ENCODE data around the gene CDH10. TPM values are rescaled to one million over a fixed set of nuclear protein-coding genes. Genes with fewer than 3 reads are reported as not detected.

Gene CDH10
- polyA plus RNA-seq, 1 donor from 2014 or later = 5.3 TPM

DNA sequence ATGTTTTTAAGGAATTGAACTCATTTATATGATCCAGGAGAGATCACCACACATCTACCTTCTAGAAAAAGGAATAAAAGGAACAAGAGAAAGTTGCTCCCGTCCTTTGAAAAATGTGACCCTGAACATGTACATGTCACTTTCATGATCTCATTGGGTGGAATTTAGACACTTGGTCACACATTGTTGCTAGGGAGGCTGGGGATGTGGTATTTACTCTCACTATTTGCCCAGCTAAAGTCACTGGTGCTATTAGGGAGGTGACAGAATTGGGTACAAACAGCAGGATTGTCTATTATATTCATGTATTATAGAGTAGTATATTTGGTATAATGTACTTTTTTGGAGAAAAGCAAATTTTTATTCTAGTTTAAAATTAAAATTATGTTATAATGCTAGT lies 2.1 kb upstream of the CDH10 start:
- Histone ChIP-seq H3K4me2 (ENCODE audit: low read length) (no peak overlapping the region), H3K79me2 (replicated peaks; ENCODE audit: insufficient read depth, low read length) (peaks cover 26% of the 10 kb centered on the region), H3K4me3 (ENCODE audit: low read length) (no peak overlapping the region), H3F3A (ENCODE audit: insufficient read depth, low read length, poor library complexity, severe bottlenecking) (no peaks in the 10 kb centered on the region), H2AFZ (ENCODE audit: low read depth, low read length) (no peak overlapping the region), H3K9ac (ENCODE audit: low read length) (no peak overlapping the region), H3K9me3 (ENCODE audit: low read length) (no peaks in the 10 kb centered on the region), H3K36me3 (ENCODE audit: insufficient read depth, low read length) (no peaks in the 10 kb centered on the region), H3K27me3 (ENCODE audit: insufficient read depth, low read depth, low read length) (no peaks in the 10 kb centered on the region), H3K27ac (ENCODE audit: low read length) (no peak overlapping the region), H3K9me2 (ENCODE audit: insufficient read depth, low read length) (no peaks in the 10 kb centered on the region), H4K20me1 (ENCODE audit: insufficient read depth) (no peaks in the 10 kb centered on the region)
- no peak for TF ChIP-seq EZH2 (IDR thresholded peaks at IDR 0.05; ENCODE audit: borderline replicate concordance, insufficient read depth, low read length, poor library complexity, severe bottlenecking)
- no peak for TF ChIP-seq TAF1 (IDR thresholded peaks at IDR 0.05; ENCODE audit: low read depth)
- TF ChIP-seq EP300 (conservative IDR thresholded peaks at IDR 0.05; ENCODE audit: poor library complexity, severe bottlenecking) = no peak
- TF ChIP-seq MXI1 (conservative IDR thresholded peaks at IDR 0.05; ENCODE audit: poor library complexity, severe bottlenecking) = no peak
- no peak for TF ChIP-seq SMC3 (conservative IDR thresholded peaks at IDR 0.05; ENCODE audit: poor library complexity)
- TF ChIP-seq, protein P1, sequence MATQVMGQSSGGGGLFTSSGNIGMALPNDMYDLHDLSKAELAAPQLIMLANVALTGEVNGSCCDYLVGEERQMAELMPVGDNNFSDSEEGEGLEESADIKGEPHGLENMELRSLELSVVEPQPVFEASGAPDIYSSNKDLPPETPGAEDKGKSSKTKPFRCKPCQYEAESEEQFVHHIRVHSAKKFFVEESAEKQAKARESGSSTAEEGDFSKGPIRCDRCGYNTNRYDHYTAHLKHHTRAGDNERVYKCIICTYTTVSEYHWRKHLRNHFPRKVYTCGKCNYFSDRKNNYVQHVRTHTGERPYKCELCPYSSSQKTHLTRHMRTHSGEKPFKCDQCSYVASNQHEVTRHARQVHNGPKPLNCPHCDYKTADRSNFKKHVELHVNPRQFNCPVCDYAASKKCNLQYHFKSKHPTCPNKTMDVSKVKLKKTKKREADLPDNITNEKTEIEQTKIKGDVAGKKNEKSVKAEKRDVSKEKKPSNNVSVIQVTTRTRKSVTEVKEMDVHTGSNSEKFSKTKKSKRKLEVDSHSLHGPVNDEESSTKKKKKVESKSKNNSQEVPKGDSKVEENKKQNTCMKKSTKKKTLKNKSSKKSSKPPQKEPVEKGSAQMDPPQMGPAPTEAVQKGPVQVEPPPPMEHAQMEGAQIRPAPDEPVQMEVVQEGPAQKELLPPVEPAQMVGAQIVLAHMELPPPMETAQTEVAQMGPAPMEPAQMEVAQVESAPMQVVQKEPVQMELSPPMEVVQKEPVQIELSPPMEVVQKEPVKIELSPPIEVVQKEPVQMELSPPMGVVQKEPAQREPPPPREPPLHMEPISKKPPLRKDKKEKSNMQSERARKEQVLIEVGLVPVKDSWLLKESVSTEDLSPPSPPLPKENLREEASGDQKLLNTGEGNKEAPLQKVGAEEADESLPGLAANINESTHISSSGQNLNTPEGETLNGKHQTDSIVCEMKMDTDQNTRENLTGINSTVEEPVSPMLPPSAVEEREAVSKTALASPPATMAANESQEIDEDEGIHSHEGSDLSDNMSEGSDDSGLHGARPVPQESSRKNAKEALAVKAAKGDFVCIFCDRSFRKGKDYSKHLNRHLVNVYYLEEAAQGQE (IDR thresholded peaks at IDR 0.05; ENCODE audit: borderline replicate concordance) = no peak
- no peak for TF ChIP-seq POLR2AphosphoS5 (IDR thresholded peaks at IDR 0.05)
- no peak for TF ChIP-seq RAD21 (conservative IDR thresholded peaks at IDR 0.05)
- no peak for TF ChIP-seq CTCF (IDR thresholded peaks at IDR 0.05; ENCODE audit: poor library complexity, severe bottlenecking)

DNA sequence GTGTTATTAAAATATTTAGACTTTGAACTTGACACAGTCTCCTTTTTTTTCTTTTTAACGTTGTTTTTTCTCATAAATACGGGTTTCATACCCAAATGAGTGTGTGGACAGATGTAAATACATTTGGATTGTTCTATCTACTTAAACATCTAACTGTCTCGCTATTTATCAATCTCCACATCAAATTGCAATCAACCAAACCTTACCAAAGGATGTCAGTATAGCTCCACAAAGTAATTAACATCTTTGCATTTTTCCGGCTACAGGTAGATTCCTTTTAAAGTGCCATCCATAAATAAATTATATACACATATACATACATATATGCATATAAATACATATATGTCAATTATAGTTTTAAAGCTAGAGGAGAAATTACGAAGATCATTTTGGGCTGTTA lies 705 bp upstream of the CDH10 start:
- H3K27ac ChIP-seq (ENCODE audit: low read length) = no peak overlapping the region
- H3K9me3 ChIP-seq (ENCODE audit: low read length) = no peaks in the 10 kb centered on the region
- H4K20me1 ChIP-seq (ENCODE audit: insufficient read depth) = no peaks in the 10 kb centered on the region
- H3K9me2 ChIP-seq (ENCODE audit: insufficient read depth, low read length) = no peaks in the 10 kb centered on the region
- TF ChIP-seq, protein P1 (IDR thresholded peaks at IDR 0.05; ENCODE audit: borderline replicate concordance) = no peak
- TF ChIP-seq EP300 (conservative IDR thresholded peaks at IDR 0.05; ENCODE audit: poor library complexity, severe bottlenecking) (no peak), RAD21 (conservative IDR thresholded peaks at IDR 0.05) (no peak), CTCF (IDR thresholded peaks at IDR 0.05; ENCODE audit: poor library complexity, severe bottlenecking) (peak; percentile 42)
- H3K36me3 ChIP-seq (ENCODE audit: insufficient read depth, low read length) = no peaks in the 10 kb centered on the region
- H3K9ac ChIP-seq (ENCODE audit: low read length) = no peak overlapping the region
- H3K4me2 ChIP-seq (ENCODE audit: low read length) = peak overlapping the region; percentile 76
- peak overlapping the region; percentile 65 for H3K4me3 ChIP-seq (ENCODE audit: low read length)
- H3K79me2 ChIP-seq (replicated peaks; ENCODE audit: insufficient read depth, low read length) = peaks cover 40% of the 10 kb centered on the region
- H3K27me3 ChIP-seq (ENCODE audit: insufficient read depth, low read depth, low read length) = no peaks in the 10 kb centered on the region
- H3F3A ChIP-seq (ENCODE audit: insufficient read depth, low read length, poor library complexity, severe bottlenecking) = no peaks in the 10 kb centered on the region
- no peak overlapping the region for H2AFZ ChIP-seq (ENCODE audit: low read depth, low read length)

Data from neural cell (in vitro differentiated cells).